Measurements from ENCODE around the gene SLC9A3.

The SLC9A3 gene

GRCh38 chr5:537098-537497 lies 12.8 kb upstream of the SLC9A3 start:
- no peak for TF ChIP-seq CTCF (conservative IDR thresholded peaks at IDR 0.05)
- H3K27ac ChIP-seq = no peak overlapping the region

GRCh38 chr5:535846-536698 lies 11.8 kb upstream of the SLC9A3 start:
- no peak for TF ChIP-seq CTCF (conservative IDR thresholded peaks at IDR 0.05)
- no peak overlapping the region for H3K27ac ChIP-seq

DNA sequence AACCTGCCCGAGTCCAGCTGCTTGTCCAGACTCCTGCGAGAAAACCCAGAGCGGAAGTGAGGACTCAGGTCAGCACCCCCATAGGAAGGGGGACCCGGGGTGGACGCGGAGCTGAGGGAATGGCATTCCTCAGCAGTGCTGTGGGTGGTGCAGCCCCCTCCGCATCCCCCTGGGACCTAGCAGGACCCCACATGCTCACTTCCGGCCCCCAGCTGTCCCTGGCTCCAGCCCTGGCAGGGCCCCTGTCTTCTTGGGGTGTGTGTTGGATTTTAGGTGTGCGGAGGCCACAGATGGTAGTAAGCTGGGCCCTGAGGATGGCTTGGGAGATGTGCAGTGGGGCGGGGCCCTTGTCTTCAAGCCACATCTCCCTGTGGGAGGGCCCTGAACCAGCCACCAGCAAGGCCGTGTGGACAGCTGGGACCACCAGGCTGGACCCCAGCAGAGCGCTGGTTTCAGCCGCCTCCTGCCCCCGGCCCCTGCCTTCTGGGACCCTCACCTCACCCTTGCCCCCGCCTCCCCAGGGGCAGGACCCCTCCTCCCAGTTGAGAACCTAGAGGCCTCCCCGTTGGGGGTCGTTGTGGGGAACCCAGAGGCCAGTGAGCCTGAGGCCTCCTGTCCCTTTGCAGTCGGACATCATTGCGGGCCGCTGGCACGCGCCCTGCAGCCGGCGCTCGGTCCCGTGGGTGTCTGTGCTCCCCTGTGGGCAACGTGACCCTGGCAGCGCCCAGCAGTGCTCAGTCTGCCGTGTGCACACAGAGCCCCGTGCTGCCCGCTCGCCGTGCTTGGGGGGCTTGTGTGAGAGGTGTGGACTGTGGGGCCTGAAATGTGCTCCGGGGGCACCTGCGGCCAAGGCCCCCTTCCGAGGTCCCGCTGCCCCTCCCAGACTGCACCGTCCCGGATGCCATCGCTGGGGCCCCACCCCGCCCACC lies 10.8 kb upstream of the SLC9A3 start:
- H3K27ac ChIP-seq = no peak overlapping the region
- TF ChIP-seq CTCF (conservative IDR thresholded peaks at IDR 0.05) = no peak

DNA sequence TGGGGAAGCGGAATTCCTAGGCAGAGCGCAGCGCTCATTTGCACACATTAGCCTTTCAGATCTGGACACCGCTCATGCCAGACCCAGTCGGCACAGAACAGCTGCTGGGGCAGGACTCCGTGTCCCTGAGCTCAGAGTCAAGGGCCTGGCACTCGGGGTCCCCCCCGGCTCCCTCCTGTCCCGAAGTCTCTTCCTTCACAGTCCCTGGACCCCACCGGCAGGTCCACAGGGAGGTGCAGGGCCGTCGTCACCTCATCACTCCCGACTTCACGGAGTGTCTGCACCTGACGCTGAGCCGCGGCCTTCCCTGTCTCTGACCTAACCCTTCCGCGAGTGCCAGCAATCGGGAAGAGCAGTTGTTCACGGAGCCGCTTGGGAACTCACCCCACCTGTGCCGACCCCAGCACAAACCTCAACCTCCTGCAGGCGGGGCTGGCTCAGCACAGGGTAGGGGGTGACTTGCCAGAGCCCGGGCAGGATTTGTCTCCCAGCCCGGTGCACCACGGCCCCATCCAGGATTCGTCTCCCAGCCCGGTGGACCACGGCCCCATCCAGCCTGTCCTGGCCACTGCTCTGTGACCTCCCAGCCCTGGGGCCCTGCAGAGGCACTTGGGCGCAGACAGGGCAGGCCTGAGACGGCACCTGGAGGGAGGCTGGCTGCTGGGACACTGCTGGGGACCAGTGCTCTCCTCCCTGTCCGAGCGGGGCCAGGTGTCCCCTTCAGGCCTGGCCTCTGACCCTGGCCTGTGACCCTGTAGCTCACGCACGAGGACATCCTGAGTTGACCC lies 9.9 kb upstream of the SLC9A3 start:
- no peak for TF ChIP-seq CTCF (conservative IDR thresholded peaks at IDR 0.05)
- peak overlapping the region; percentile 48; the same call in 1 of the 2 replicates for H3K27ac ChIP-seq

GRCh38 chr5:533243-533954 lies 9.2 kb upstream of the SLC9A3 start:
- no peak for TF ChIP-seq CTCF (conservative IDR thresholded peaks at IDR 0.05)
- H3K27ac ChIP-seq = peak overlapping the region; percentile 48; the same call in 1 of the 2 replicates

GRCh38 chr5:532521-533242 lies 8.4 kb upstream of the SLC9A3 start:
- TF ChIP-seq CTCF (conservative IDR thresholded peaks at IDR 0.05) = no peak
- peak overlapping the region; percentile 48; the same call in 1 of the 2 replicates for H3K27ac ChIP-seq

Measured in VCaP (cell line).